Neuronal stem cell (in vitro differentiated cells): ENCODE measurements around the gene UHRF2.

Source experiments
- DNase-seq: peaks from one replicate; pipeline ENCODE4 v3.0.0-alpha.2; 2013; ENCODE audit warnings: low spot score
- H2AFZ ChIP-seq: one replicate; pipeline ENCODE4 v1.6.1; 2013; ENCODE audit warnings: mild to moderate bottlenecking, low read length, inconsistent platforms
- H2AK5ac ChIP-seq: 2 replicates; pipeline ENCODE4 v1.6.1; 2013; ENCODE audit warnings: low read depth, mild to moderate bottlenecking, inconsistent platforms, low read length, moderate library complexity, mixed read lengths
- H2BK120ac ChIP-seq: 2 replicates; pipeline ENCODE4 v1.6.1; 2013; ENCODE audit warnings: low read depth, mild to moderate bottlenecking, inconsistent platforms, low read length, moderate library complexity, mixed read lengths
- H2BK12ac ChIP-seq: one replicate; pipeline ENCODE4 v1.6.1; 2013; ENCODE audit warnings: low read length, inconsistent platforms
- H2BK15ac ChIP-seq: 2 replicates; pipeline ENCODE4 v1.6.1; 2013; ENCODE audit warnings: mild to moderate bottlenecking, low read length, inconsistent platforms, mixed read lengths
- H2BK5ac ChIP-seq: one replicate; pipeline ENCODE4 v1.6.1; 2013; ENCODE audit warnings: inconsistent platforms, mild to moderate bottlenecking, low read length, moderate library complexity
- H3K14ac ChIP-seq: one replicate; pipeline ENCODE4 v1.6.1; 2013; ENCODE audit warnings: low read length, inconsistent platforms
- H3K18ac ChIP-seq: 2 replicates; pipeline ENCODE4 v1.6.1; 2013; ENCODE audit warnings: low read length, inconsistent platforms
- H3K23ac ChIP-seq: 2 replicates; pipeline ENCODE4 v1.6.1; 2013; ENCODE audit warnings: low read depth, mild to moderate bottlenecking, mixed read lengths, low read length, inconsistent platforms; ENCODE audit not compliant: poor library complexity
- H3K27ac ChIP-seq: replicated peaks from 3 replicates; pipeline ENCODE4 v1.5.1; 2013; ENCODE audit warnings: low read length, inconsistent platforms
- H3K27me3 ChIP-seq, 3 experiments: 2 replicates each; pipeline ENCODE4 v1.6.1; 2013; ENCODE audit warnings: low read length in 3 of 3, mild to moderate bottlenecking in 2 of 3, inconsistent platforms in 1 of 3, low read depth in 1 of 3, mixed read lengths in 1 of 3, moderate library complexity in 1 of 3; ENCODE audit not compliant: control insufficient read depth in 3 of 3, insufficient read depth in 3 of 3
- H3K36me3 ChIP-seq, 2 donors: replicated peaks in 1 of 2; 2 replicates each; pipeline ENCODE4 v1.6.1; 2013; ENCODE audit warnings: low read length in 2 of 2; ENCODE audit not compliant: control insufficient read depth in 2 of 2, insufficient read depth in 2 of 2
- H3K4ac ChIP-seq: 2 replicates; pipeline ENCODE4 v1.6.1; 2013; ENCODE audit warnings: inconsistent platforms, mild to moderate bottlenecking, low read length, moderate library complexity
- H3K4me1 ChIP-seq, 2 donors: 1 replicate in 1 of 2; 2 replicates in 1 of 2; pipeline ENCODE4 v1.6.1; 2013; ENCODE audit warnings: low read length in 2 of 2, low read depth in 1 of 2; ENCODE audit not compliant: control insufficient read depth in 2 of 2, insufficient read depth in 1 of 2
- H3K4me2 ChIP-seq: one replicate; pipeline ENCODE4 v1.6.1; 2013; ENCODE audit warnings: mild to moderate bottlenecking, low read length, inconsistent platforms; ENCODE audit not compliant: insufficient read depth, poor library complexity, severe bottlenecking
- H3K4me3 ChIP-seq, 2 donors: 2 replicates each; pipeline ENCODE4 v1.5.1; 2013; ENCODE audit warnings: low read length in 2 of 2, mild to moderate bottlenecking in 2 of 2, inconsistent platforms in 1 of 2, moderate library complexity in 1 of 2
- H3K79me1 ChIP-seq: one replicate; pipeline ENCODE4 v1.6.1; 2013; ENCODE audit warnings: low read depth, mild to moderate bottlenecking, inconsistent platforms, low read length, moderate library complexity
- H3K9ac ChIP-seq: one replicate; pipeline ENCODE4 v1.6.1; 2013; ENCODE audit warnings: mild to moderate bottlenecking, low read depth, low read length, inconsistent platforms; ENCODE audit not compliant: poor library complexity
- H3K9me3 ChIP-seq, 2 donors: replicated peaks in 1 of 2; 2 replicates each; pipeline versions ENCODE3 to v1.6.1; 2013; ENCODE audit warnings: low read length in 2 of 2, mild to moderate bottlenecking in 2 of 2, inconsistent platforms in 1 of 2, low read depth in 1 of 2, mixed read lengths in 1 of 2, moderate library complexity in 1 of 2; ENCODE audit not compliant: control insufficient read depth in 2 of 2, insufficient read depth in 1 of 2
- H4K8ac ChIP-seq: one replicate; pipeline ENCODE4 v1.6.1; 2013; ENCODE audit warnings: low read depth, mild to moderate bottlenecking, inconsistent platforms, low read length, moderate library complexity
- H4K91ac ChIP-seq: one replicate; pipeline ENCODE4 v1.6.1; 2013; ENCODE audit warnings: low read length, low read depth, mild to moderate bottlenecking, inconsistent platforms; ENCODE audit not compliant: poor library complexity
- WGBS, 2 donors: extraction: QIAGEN DNeasy Blood & Tissue Kit; methylation state at CpG; one replicate each; pipeline ENCODE4 v1.1.7; 2013; ENCODE audit warnings: missing lambda C conversion rate in 2 of 2, mixed read lengths in 1 of 2; ENCODE audit not compliant: insufficient read length in 2 of 2, insufficient replicate concordance in 1 of 2; ENCODE audit errors: extremely low coverage in 2 of 2; 5-methylcytosine and 5-hydroxymethylcytosine counted together

UHRF2 gene

DNA sequence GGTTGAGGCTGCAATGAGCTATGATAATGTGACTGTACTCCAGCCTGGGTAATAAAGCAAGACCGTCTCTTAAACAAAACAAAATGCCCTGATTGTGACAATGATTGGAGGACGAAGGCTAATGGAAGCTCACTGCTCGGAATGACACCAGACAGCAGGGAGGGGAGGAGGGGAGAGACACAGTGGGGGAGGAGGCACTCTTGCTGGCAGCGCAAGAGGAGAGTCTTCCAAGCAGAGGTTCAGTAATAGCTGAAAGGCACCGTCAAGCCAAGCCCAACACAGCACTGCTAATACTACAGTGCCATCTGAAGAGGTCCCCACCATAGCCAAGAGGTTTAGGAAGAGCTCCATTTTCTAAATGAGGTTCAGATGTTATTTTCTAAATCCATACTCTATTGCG, 130.2 kb downstream of the UHRF2 start:
- peaks cover 0 to 1% of the 10 kb centered on the region in 2 donors for H3K4me1 ChIP-seq
- no peak overlapping the region for H3K14ac ChIP-seq
- no peak for DNase-seq
- H3K18ac ChIP-seq: no peak overlapping the region
- H3K27ac ChIP-seq: no peak overlapping the region
- no peak overlapping the region for H2AK5ac ChIP-seq
- H2BK15ac ChIP-seq: no peak overlapping the region
- H3K4ac ChIP-seq: no peak overlapping the region
- H2BK120ac ChIP-seq: no peak overlapping the region
- H2AFZ ChIP-seq: no peak overlapping the region
- H4K8ac ChIP-seq: no peak overlapping the region
- no peak overlapping the region for H3K4me3 ChIP-seq
- no peaks in the 10 kb centered on the region for H3K27me3 ChIP-seq
- no peak overlapping the region for H4K91ac ChIP-seq
- peaks cover 5 to 91% of the 10 kb centered on the region in 2 donors for H3K36me3 ChIP-seq
- no peaks in the 10 kb centered on the region for H3K9me3 ChIP-seq
- no peak overlapping the region for H3K9ac ChIP-seq
- no CpG with 5 or more reads among the region's 6 CpGs for WGBS, 2 donors
- H3K79me1 ChIP-seq: no peaks in the 10 kb centered on the region
- no peak overlapping the region for H2BK12ac ChIP-seq
- H2BK5ac ChIP-seq: no peak overlapping the region
- no peak overlapping the region for H3K4me2 ChIP-seq
- no peak overlapping the region for H3K23ac ChIP-seq

DNA sequence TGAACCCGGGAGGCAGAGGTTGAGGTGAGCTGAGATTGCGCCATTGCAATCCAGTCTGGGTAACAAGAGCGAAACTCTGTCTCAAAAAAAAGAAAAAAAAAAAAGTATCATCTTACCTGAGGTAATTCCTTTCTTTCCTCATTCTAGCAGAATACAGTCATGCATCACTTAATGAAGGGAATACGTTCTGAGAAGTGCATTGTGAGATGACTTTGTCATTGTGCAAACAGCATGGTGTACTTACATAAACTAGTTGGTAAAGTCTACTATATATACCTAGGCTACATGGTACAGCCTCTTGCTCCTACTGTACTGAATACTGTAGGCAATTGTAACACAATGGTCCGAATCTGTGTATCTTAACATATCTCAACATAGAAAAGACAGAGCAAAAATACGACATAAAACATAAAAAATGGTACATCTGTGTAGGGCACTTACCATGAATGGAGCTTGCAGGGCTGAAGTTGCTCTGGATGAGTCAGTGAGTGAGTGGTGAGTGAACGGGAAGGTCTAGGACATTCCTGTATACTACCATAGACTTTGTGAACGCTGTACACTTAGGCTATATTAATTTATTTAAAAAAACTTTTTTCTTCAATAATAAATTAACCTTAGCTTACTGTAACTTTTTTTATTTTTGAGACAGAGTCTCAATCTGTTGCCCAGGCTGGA, 132.2 kb downstream of the UHRF2 start:
- Histone ChIP-seq H3K79me1 (no peaks in the 10 kb centered on the region), H4K91ac (no peak overlapping the region), H2BK5ac (no peak overlapping the region), H3K36me3 (peaks cover 6 to 89% of the 10 kb centered on the region in 2 donors), H3K9me3 (no peaks in the 10 kb centered on the region), H3K4ac (no peak overlapping the region), H3K27ac (no peak overlapping the region), H3K9ac (no peak overlapping the region), H2BK120ac (no peak overlapping the region), H2AK5ac (no peak overlapping the region), H3K18ac (no peak overlapping the region), H3K4me2 (no peak overlapping the region), H3K14ac (no peak overlapping the region), H4K8ac (no peak overlapping the region), H3K4me3 (no peak overlapping the region), H3K4me1 (peaks cover 10 to 14% of the 10 kb centered on the region in 2 donors), H2BK12ac (no peak overlapping the region), H3K27me3 (no peaks in the 10 kb centered on the region), H2BK15ac (no peak overlapping the region), H3K23ac (no peak overlapping the region), H2AFZ (no peak overlapping the region)
- no CpG with 5 or more reads among the region's 8 CpGs for WGBS, 2 donors
- no peak for DNase-seq

DNA sequence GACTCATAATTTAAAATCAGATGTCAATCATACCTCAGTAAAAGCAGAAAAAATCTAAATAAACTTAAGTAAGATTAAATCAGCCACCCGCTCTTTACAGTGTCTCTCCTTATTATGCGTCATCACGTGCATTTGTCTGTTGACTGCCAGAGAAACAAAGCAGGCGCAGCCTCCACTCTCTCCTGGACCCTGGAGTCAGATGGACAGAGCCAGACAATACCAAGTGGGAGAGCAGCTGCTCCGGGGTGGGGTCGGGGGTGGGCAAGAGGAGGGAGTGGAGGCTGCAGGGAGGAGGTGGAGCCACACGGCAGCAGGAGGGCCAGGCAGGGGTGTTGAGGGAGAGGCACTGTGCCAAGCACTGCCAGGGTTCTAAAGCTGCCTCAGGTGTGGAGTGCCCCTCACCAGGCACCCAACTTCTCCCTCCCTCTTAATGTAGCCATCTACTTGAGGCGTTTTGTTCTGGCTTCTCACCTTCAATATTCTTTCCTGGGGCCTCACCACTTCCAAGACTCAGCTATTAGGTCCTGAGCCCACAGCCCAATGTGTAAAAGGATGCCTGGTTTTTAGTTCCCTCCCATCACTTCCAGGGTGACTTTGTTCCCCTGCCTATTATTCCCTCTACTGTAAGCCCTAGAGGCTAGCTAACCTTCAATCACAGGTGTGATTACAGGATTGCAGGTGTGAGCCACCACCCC, 136.3 kb downstream of the UHRF2 start:
- H2BK5ac ChIP-seq: peak overlapping the region; percentile 62
- WGBS, 2 donors: no CpG with 5 or more reads among the region's 8 CpGs
- no peak overlapping the region for H2BK12ac ChIP-seq
- H3K14ac ChIP-seq: no peak overlapping the region
- H3K27me3 ChIP-seq: no peaks in the 10 kb centered on the region
- H3K23ac ChIP-seq: no peak overlapping the region
- peaks cover 6 to 94% of the 10 kb centered on the region in 2 donors for H3K36me3 ChIP-seq
- no peak overlapping the region for H3K4me3 ChIP-seq
- no peaks in the 10 kb centered on the region for H3K79me1 ChIP-seq
- H3K4ac ChIP-seq: no peak overlapping the region
- H4K91ac ChIP-seq: no peak overlapping the region
- no peak overlapping the region for H3K9ac ChIP-seq
- H2BK15ac ChIP-seq: no peak overlapping the region
- no peak overlapping the region for H4K8ac ChIP-seq
- peaks cover 14 to 16% of the 10 kb centered on the region in 2 donors for H3K4me1 ChIP-seq
- H3K4me2 ChIP-seq: no peak overlapping the region
- DNase-seq: peak; percentile 23
- no peaks in the 10 kb centered on the region for H3K9me3 ChIP-seq
- no peak overlapping the region for H2BK120ac ChIP-seq
- H3K27ac ChIP-seq: peak overlapping the region; percentile 32
- peak overlapping the region; percentile 5 for H2AFZ ChIP-seq
- peak overlapping the region; percentile 8 for H2AK5ac ChIP-seq
- peak overlapping the region; percentile 51 for H3K18ac ChIP-seq

DNA sequence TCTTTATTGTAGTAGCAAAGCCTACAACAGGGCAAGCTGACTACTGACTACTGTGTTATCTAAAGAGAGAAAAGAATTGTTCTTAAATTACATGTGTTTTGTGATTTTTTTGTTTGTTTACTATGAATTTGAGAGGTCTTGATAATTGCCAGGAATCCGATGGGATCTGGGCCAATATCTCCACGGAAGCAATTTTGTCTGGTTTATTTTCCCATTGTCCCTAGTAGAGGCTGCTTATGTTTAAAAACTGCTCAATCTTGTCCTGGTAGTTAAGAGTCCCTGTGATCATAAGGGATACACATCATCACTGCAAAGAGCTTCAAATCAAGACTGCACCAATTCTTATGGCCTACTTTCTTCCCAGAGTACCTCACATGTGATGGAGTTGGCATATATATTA, 138.1 kb downstream of the UHRF2 start:
- no peak overlapping the region for H3K23ac ChIP-seq
- no CpG with 5 or more reads among the region's 2 CpGs for WGBS, 2 donors
- no peak overlapping the region for H2BK5ac ChIP-seq
- H4K8ac ChIP-seq: no peak overlapping the region
- H2BK120ac ChIP-seq: no peak overlapping the region
- H2BK12ac ChIP-seq: no peak overlapping the region
- no peaks in the 10 kb centered on the region for H3K79me1 ChIP-seq
- no peak overlapping the region for H4K91ac ChIP-seq
- no peak overlapping the region for H3K4me2 ChIP-seq
- H3K36me3 ChIP-seq: peaks cover 10 to 94% of the 10 kb centered on the region in 2 donors
- H2BK15ac ChIP-seq: no peak overlapping the region
- no peaks in the 10 kb centered on the region for H3K9me3 ChIP-seq
- H3K27me3 ChIP-seq: no peaks in the 10 kb centered on the region
- H2AFZ ChIP-seq: no peak overlapping the region
- no peak overlapping the region for H3K18ac ChIP-seq
- H3K4me3 ChIP-seq: no peak overlapping the region
- H3K14ac ChIP-seq: no peak overlapping the region
- no peak overlapping the region for H3K4ac ChIP-seq
- H3K4me1 ChIP-seq: peaks cover 14 to 16% of the 10 kb centered on the region in 2 donors
- H2AK5ac ChIP-seq: no peak overlapping the region
- DNase-seq: no peak
- H3K27ac ChIP-seq: no peak overlapping the region
- H3K9ac ChIP-seq: no peak overlapping the region
